Lower leg skin (tissue), 3 donors: ENCODE data around the gene EPB42.
"Not testable (repeated sequence)": the region's sequence is repeated elsewhere in the genome, so short reads cannot be mapped to it uniquely, and the experiment has no call there.

Experiments used
- POLR2A ChIP-seq, 2 donors: fragments of 450-650 bp; IDR thresholded peaks; one replicate each; pipeline ENCODE4 v1.6.1; 2016 to 2017; ENCODE audit warnings: antibody characterized with exemption in 2 of 2, mild to moderate bottlenecking in 1 of 2, moderate library complexity in 1 of 2
- TF ChIP-seq, protein P1 (sequence below), 3 donors: fragments of 450-650 bp; IDR thresholded peaks; one replicate each; pipeline ENCODE4 v1.5.1; 2016; ENCODE audit warnings: antibody characterized with exemption in 3 of 3, mild to moderate bottlenecking in 3 of 3, moderate library complexity in 2 of 3

DNA sequence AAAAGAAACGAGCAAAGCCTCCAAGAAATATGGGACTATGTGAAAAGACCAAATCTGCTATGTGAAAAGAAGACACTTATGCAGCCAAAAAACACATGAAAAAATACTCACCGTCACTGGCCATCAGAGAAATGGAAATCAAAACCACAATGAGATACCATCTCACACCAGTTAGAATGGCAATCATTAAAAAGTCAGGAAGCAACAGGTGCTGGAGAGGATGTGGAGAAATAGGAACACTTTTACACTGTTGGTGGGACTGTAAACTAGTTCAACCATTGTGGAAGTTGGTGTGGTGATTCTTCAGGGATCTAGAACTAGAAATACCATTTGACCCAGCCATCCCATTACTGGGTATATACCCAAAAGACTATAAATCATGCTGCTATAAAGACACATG lies 43.7 kb downstream of the EPB42 start:
- TF ChIP-seq, protein P1, sequence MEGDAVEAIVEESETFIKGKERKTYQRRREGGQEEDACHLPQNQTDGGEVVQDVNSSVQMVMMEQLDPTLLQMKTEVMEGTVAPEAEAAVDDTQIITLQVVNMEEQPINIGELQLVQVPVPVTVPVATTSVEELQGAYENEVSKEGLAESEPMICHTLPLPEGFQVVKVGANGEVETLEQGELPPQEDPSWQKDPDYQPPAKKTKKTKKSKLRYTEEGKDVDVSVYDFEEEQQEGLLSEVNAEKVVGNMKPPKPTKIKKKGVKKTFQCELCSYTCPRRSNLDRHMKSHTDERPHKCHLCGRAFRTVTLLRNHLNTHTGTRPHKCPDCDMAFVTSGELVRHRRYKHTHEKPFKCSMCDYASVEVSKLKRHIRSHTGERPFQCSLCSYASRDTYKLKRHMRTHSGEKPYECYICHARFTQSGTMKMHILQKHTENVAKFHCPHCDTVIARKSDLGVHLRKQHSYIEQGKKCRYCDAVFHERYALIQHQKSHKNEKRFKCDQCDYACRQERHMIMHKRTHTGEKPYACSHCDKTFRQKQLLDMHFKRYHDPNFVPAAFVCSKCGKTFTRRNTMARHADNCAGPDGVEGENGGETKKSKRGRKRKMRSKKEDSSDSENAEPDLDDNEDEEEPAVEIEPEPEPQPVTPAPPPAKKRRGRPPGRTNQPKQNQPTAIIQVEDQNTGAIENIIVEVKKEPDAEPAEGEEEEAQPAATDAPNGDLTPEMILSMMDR (IDR thresholded peaks at IDR 0.05), result not testable (repeated sequence)
- not testable (repeated sequence) for TF ChIP-seq POLR2A (IDR thresholded peaks at IDR 0.05)
